Neural progenitor cell (in vitro differentiated cells): ENCODE measurements around the gene MSRB1. TPM values are rescaled to one million over a fixed set of nuclear protein-coding genes. Genes with fewer than 3 reads are reported as not detected.

Experiments used
- DNase-seq: peaks from one replicate; pipeline ENCODE4 v3.0.0-alpha.2; 2016; ENCODE audit warnings: low spot score
- H2AFZ ChIP-seq: fragments of 200-600 bp; sonication (generic); replicated peaks from 2 replicates; pipeline ENCODE4 v1.6.1; 2016; ENCODE audit warnings: antibody characterized with exemption
- H3F3A ChIP-seq: fragments of 200-600 bp; sonication (generic); 2 replicates; pipeline ENCODE4 v1.6.1; 2016; ENCODE audit warnings: antibody characterized with exemption, low read depth
- H3K27ac ChIP-seq: fragments of 200-600 bp; sonication (generic); 2 replicates; pipeline ENCODE4 v1.5.1; 2016; ENCODE audit warnings: mild to moderate bottlenecking
- H3K27me3 ChIP-seq: fragments of 200-600 bp; sonication (generic); 2 replicates; pipeline ENCODE4 v1.6.1; 2016; ENCODE audit warnings: mild to moderate bottlenecking, moderate library complexity
- H3K36me3 ChIP-seq: fragments of 200-600 bp; sonication (generic); 2 replicates; pipeline ENCODE4 v1.5.1; 2016
- H3K4me1 ChIP-seq: fragments of 200-600 bp; sonication (generic); 2 replicates; pipeline ENCODE4 v1.6.1; 2016; ENCODE audit warnings: mixed run types
- H3K4me2 ChIP-seq: fragments of 200-600 bp; sonication (generic); 2 replicates; pipeline ENCODE4 v1.6.1; 2016
- H3K4me3 ChIP-seq: fragments of 200-600 bp; sonication (generic); 2 replicates; pipeline ENCODE4 v1.5.1; 2016
- H3K79me2 ChIP-seq: fragments of 200-600 bp; sonication (generic); 2 replicates; pipeline ENCODE4 v1.6.1; 2016; ENCODE audit warnings: low read depth
- H3K9ac ChIP-seq: fragments of 200-600 bp; sonication (generic); 2 replicates; pipeline ENCODE4 v1.6.1; 2016
- H3K9me3 ChIP-seq: fragments of 200-600 bp; sonication (generic); 2 replicates; pipeline ENCODE4 v1.5.1; 2016; ENCODE audit warnings: low read depth
- H4K20me1 ChIP-seq: fragments of 200-600 bp; sonication (generic); 2 replicates; pipeline ENCODE4 v1.6.1; 2016; ENCODE audit warnings: low read depth
- H3K27ac Mint-ChIP-seq: 3 replicates; pipeline ENCODE4 v1.8.0; 2021; ENCODE audit warnings: mixed read lengths
- H3K27me3 Mint-ChIP-seq: 2 replicates; pipeline ENCODE4 v1.8.0; 2022; ENCODE audit warnings: low read depth, mild to moderate bottlenecking, inconsistent platforms, moderate library complexity, mixed read lengths; ENCODE audit not compliant: insufficient read depth
- H3K36me3 Mint-ChIP-seq: 3 replicates; pipeline ENCODE4 v1.8.0; 2021; ENCODE audit warnings: mixed read lengths
- H3K4me1 Mint-ChIP-seq: 3 replicates; pipeline ENCODE4 v1.8.0; 2021; ENCODE audit warnings: mixed read lengths
- H3K4me3 Mint-ChIP-seq: 3 replicates; pipeline ENCODE4 v1.8.0; 2021; ENCODE audit warnings: mild to moderate bottlenecking, moderate library complexity, mixed read lengths
- H3K9me3 Mint-ChIP-seq: 3 replicates; pipeline ENCODE4 v1.8.0; 2020; ENCODE audit warnings: mixed read lengths
- EZH2 ChIP-seq: fragments of 200-600 bp; sonication (generic); IDR thresholded peaks from 2 replicates; pipeline ENCODE4 v1.6.1; 2017; ENCODE audit warnings: antibody characterized with exemption, mild to moderate bottlenecking, moderate library complexity
- EZH2phosphoT487 ChIP-seq: fragments of 200-600 bp; sonication (generic); IDR thresholded peaks from 2 replicates; pipeline ENCODE4 v1.6.1; 2017; ENCODE audit warnings: antibody characterized with exemption
- total RNA-seq: library from RNA; depleted of rRNA; stranded (reverse); fragments of >200 nt; gene quantifications from 2 replicates; pipeline ENCODE4 v1.2.3, GENCODE V29; 2015; ENCODE audit warnings: low replicate concordance
- TF ChIP-seq, protein P1 (sequence below): fragments of 200-600 bp; sonication (generic); IDR thresholded peaks from 2 replicates; pipeline ENCODE4 v1.5.1; 2017; ENCODE audit warnings: antibody characterized with exemption, mild to moderate bottlenecking

Gene MSRB1
- total RNA-seq, 1 donor from 2014 or later: 26.9 TPM

DNA sequence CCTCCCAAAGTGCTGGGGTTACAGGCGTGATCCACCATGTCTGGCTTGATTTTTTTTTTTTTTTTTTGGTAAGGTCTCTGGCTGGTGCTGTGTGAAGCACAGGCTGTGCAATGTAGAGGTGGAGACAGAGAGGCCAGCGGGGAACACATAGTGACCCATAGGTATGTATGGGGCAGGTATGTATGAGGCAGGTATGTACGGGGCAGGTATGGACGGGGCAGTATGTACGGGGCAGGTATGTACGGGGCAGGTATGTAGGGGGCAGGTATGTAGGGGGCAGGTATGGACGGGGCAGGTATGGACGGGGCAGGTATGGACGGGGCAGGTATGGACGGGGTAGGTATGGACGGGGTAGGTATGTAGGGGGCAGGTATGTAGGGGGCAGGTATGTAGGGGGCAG, 6.5 kb upstream of the MSRB1 start:
- Histone ChIP-seq H3K4me2 (no peak overlapping the region), H3K4me3 (no peak overlapping the region), H3K4me1 (no peaks in the 10 kb centered on the region), H3K36me3 (no peaks in the 10 kb centered on the region), H3F3A (no peaks in the 10 kb centered on the region), H2AFZ (no peak overlapping the region), H3K27me3 (no peaks in the 10 kb centered on the region), H3K27ac (no peak overlapping the region), H4K20me1 (no peaks in the 10 kb centered on the region), H3K9ac (no peak overlapping the region), H3K79me2 (no peaks in the 10 kb centered on the region), H3K9me3 (no peaks in the 10 kb centered on the region)
- no peaks in the 10 kb centered on the region for H3K9me3 Mint-ChIP-seq
- peaks cover 6% of the 10 kb centered on the region for H3K27me3 Mint-ChIP-seq
- DNase-seq: no peak
- no peak overlapping the region for H3K27ac Mint-ChIP-seq
- H3K4me1 Mint-ChIP-seq: peaks cover 6% of the 10 kb centered on the region
- H3K4me3 Mint-ChIP-seq: no peak overlapping the region
- TF ChIP-seq EZH2phosphoT487: no peak
- TF ChIP-seq EZH2: no peak
- TF ChIP-seq, protein P1, sequence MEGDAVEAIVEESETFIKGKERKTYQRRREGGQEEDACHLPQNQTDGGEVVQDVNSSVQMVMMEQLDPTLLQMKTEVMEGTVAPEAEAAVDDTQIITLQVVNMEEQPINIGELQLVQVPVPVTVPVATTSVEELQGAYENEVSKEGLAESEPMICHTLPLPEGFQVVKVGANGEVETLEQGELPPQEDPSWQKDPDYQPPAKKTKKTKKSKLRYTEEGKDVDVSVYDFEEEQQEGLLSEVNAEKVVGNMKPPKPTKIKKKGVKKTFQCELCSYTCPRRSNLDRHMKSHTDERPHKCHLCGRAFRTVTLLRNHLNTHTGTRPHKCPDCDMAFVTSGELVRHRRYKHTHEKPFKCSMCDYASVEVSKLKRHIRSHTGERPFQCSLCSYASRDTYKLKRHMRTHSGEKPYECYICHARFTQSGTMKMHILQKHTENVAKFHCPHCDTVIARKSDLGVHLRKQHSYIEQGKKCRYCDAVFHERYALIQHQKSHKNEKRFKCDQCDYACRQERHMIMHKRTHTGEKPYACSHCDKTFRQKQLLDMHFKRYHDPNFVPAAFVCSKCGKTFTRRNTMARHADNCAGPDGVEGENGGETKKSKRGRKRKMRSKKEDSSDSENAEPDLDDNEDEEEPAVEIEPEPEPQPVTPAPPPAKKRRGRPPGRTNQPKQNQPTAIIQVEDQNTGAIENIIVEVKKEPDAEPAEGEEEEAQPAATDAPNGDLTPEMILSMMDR: no peak
- H3K36me3 Mint-ChIP-seq: no peaks in the 10 kb centered on the region

DNA sequence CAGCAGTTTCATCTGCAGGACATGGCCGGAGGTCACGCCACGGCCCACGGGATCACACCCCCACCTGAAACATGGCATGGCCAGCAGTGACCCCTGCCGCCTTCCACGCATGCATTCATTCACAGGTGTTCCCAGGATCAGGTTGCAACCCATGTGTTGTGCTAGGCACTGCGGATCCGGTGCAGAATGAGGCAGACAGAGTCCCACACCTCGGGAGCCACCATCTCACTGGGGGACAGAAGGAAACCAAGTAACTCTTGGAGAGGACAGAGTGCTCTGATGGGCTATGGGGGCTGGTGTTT, 4.3 kb upstream of the MSRB1 start:
- H3K4me1 Mint-ChIP-seq: peaks cover 9% of the 10 kb centered on the region
- no peak overlapping the region for H2AFZ ChIP-seq
- TF ChIP-seq, protein P1: no peak
- no peak for TF ChIP-seq EZH2
- no peak for TF ChIP-seq EZH2phosphoT487
- no peaks in the 10 kb centered on the region for H3K36me3 Mint-ChIP-seq
- H3K27ac Mint-ChIP-seq: no peak overlapping the region
- peaks cover 3% of the 10 kb centered on the region for H3K4me1 ChIP-seq
- H3K9me3 ChIP-seq: no peaks in the 10 kb centered on the region
- no peaks in the 10 kb centered on the region for H3K27me3 ChIP-seq
- H3K36me3 ChIP-seq: no peaks in the 10 kb centered on the region
- H3K27me3 Mint-ChIP-seq: peaks cover 2% of the 10 kb centered on the region
- H3K79me2 ChIP-seq: peaks cover 6% of the 10 kb centered on the region
- H4K20me1 ChIP-seq: no peaks in the 10 kb centered on the region
- H3K27ac ChIP-seq: no peak overlapping the region
- no peak overlapping the region for H3K4me3 ChIP-seq
- H3K9me3 Mint-ChIP-seq: no peaks in the 10 kb centered on the region
- DNase-seq: no peak
- H3K4me3 Mint-ChIP-seq: no peak overlapping the region
- H3F3A ChIP-seq: peaks cover 9% of the 10 kb centered on the region
- H3K9ac ChIP-seq: no peak overlapping the region
- no peak overlapping the region for H3K4me2 ChIP-seq

DNA sequence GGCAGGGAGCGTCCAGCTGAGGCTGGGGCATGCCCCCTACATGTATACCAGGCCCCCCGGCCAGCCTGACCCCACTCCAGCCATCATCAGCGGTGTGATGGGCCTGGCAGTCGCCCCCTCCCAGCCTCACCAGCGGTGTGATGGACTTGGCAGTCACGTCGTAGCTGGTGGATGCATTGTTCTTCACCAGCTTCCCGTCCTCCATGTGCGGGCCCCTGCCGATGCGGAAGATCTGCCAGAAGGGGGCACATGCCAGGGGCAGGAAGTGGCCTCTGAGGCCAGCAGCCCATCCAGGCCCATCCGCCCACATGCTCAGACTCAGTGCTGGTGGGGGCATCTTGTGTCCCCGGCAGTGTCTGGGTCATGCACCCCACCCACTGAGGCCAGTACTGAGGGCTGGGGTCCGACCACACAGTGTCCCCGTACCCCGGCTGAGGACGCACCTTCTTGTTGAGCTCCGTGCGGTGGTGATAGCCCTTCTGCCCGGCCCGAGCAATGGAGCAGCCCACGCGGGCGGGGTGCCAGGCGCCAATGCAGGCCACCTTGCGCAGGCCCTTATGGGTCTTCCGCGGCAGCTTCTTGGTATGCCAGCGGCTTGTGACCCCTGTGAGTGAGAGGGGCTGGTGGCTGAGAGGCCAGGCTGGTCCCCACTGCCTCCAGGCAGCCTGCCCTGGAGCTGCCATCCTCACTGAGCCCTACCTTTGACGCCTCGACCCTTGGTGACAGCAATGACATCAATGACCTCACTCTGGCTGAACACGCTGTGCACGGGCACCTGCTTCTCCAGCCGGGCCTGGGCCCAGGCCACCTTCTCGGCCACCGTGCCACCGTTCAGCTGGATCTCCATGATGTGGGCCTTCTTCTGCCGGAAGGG, 3.7 kb upstream of the MSRB1 start:
- Histone ChIP-seq H3K9ac (no peak overlapping the region), H3K4me2 (no peak overlapping the region), H3K79me2 (peaks cover 10% of the 10 kb centered on the region), H3F3A (peaks cover 9% of the 10 kb centered on the region), H3K27ac (no peak overlapping the region), H3K9me3 (no peaks in the 10 kb centered on the region), H4K20me1 (no peaks in the 10 kb centered on the region), H2AFZ (no peak overlapping the region), H3K27me3 (no peaks in the 10 kb centered on the region), H3K4me3 (no peak overlapping the region), H3K36me3 (no peaks in the 10 kb centered on the region), H3K4me1 (peaks cover 7% of the 10 kb centered on the region)
- DNase-seq: no peak
- H3K27ac Mint-ChIP-seq: no peak overlapping the region
- H3K9me3 Mint-ChIP-seq: no peaks in the 10 kb centered on the region
- H3K4me3 Mint-ChIP-seq: no peak overlapping the region
- TF ChIP-seq EZH2: no peak
- TF ChIP-seq, protein P1: no peak
- no peak for TF ChIP-seq EZH2phosphoT487
- H3K27me3 Mint-ChIP-seq: peaks cover 2% of the 10 kb centered on the region
- no peaks in the 10 kb centered on the region for H3K36me3 Mint-ChIP-seq
- peaks cover 9% of the 10 kb centered on the region for H3K4me1 Mint-ChIP-seq
